ENCODE data around the gene CDSN.

CDSN gene

GRCh38 chr6:31144296-31144969, 24.2 kb upstream of the CDSN start:
- no peak for TF ChIP-seq MAX (IDR thresholded peaks at IDR 0.05)
- TF ChIP-seq REST (IDR thresholded peaks at IDR 0.05; ENCODE audit: low read depth), result no peak
- TF ChIP-seq EP300 (IDR thresholded peaks at IDR 0.05; ENCODE audit: borderline replicate concordance), result no peak
- TF ChIP-seq FOXM1 (IDR thresholded peaks at IDR 0.05; ENCODE audit: borderline replicate concordance, low read depth), result no peak
- TF ChIP-seq EGR1 (IDR thresholded peaks at IDR 0.05), result no peak
- TF ChIP-seq TAF1 (IDR thresholded peaks at IDR 0.05; ENCODE audit: low read depth), result no peak
- no peak for TF ChIP-seq YY1 (IDR thresholded peaks at IDR 0.05; ENCODE audit: low read depth)
- TF ChIP-seq ZBTB7A (IDR thresholded peaks at IDR 0.05; ENCODE audit: low read depth), result no peak
- TF ChIP-seq USF1 (IDR thresholded peaks at IDR 0.05), result no peak
- no peak for TF ChIP-seq CREB1 (IDR thresholded peaks at IDR 0.05; ENCODE audit: low read depth)
- TF ChIP-seq TCF12 (IDR thresholded peaks at IDR 0.05; ENCODE audit: low read depth), result no peak

- TF ChIP-seq EP300 (IDR thresholded peaks at IDR 0.05; ENCODE audit: borderline replicate concordance) (no peak), TAF1 (IDR thresholded peaks at IDR 0.05; ENCODE audit: low read depth) (no peak), ZBTB7A (IDR thresholded peaks at IDR 0.05; ENCODE audit: low read depth) (no peak), MAX (IDR thresholded peaks at IDR 0.05) (no peak), YY1 (IDR thresholded peaks at IDR 0.05; ENCODE audit: low read depth) (no peak), REST (IDR thresholded peaks at IDR 0.05; ENCODE audit: low read depth) (no peak), TEAD4 (IDR thresholded peaks at IDR 0.05) (no peak), NFIC (IDR thresholded peaks at IDR 0.05) (no peak)
Measured at GRCh38 chr6:31143148-31143547, 22.9 kb upstream of the CDSN start.

GRCh38 chr6:31142361-31142761, 22.1 kb upstream of the CDSN start:
- no peak for TF ChIP-seq CREB1 (IDR thresholded peaks at IDR 0.05; ENCODE audit: low read depth)
- TF ChIP-seq EP300 (IDR thresholded peaks at IDR 0.05; ENCODE audit: borderline replicate concordance), result no peak
- no peak for TF ChIP-seq MAX (IDR thresholded peaks at IDR 0.05)
- TF ChIP-seq TCF12 (IDR thresholded peaks at IDR 0.05; ENCODE audit: low read depth), result no peak

GRCh38 chr6:31140643-31141042, 20.4 kb upstream of the CDSN start:
- TF ChIP-seq NFIC (IDR thresholded peaks at IDR 0.05) (no peak), TCF12 (IDR thresholded peaks at IDR 0.05; ENCODE audit: low read depth) (no peak), MAX (IDR thresholded peaks at IDR 0.05) (no peak), EP300 (IDR thresholded peaks at IDR 0.05; ENCODE audit: borderline replicate concordance) (no peak), TAF1 (IDR thresholded peaks at IDR 0.05; ENCODE audit: low read depth) (no peak), RAD21 (IDR thresholded peaks at IDR 0.05; ENCODE audit: low read depth) (no peak), TEAD4 (IDR thresholded peaks at IDR 0.05) (no peak), CEBPB (IDR thresholded peaks at IDR 0.05) (no peak), EGR1 (IDR thresholded peaks at IDR 0.05) (no peak), CREB1 (IDR thresholded peaks at IDR 0.05; ENCODE audit: low read depth) (no peak), USF1 (IDR thresholded peaks at IDR 0.05) (no peak), ZBTB7A (IDR thresholded peaks at IDR 0.05; ENCODE audit: low read depth) (no peak), REST (IDR thresholded peaks at IDR 0.05; ENCODE audit: low read depth) (no peak), YY1 (IDR thresholded peaks at IDR 0.05; ENCODE audit: low read depth) (no peak)
